NCI-H510A treated with DMSO at 0.1 percent for 48 hours (cell line): ENCODE results near the gene CRYM.
"Not testable (repeated sequence)": the region's sequence is repeated elsewhere in the genome, so short reads cannot be mapped to it uniquely, and the experiment has no call there.

Experiments used
- DNase-seq: peaks from one replicate; lab custom pipeline; 2025; lab: John Stamatoyannopoulos, UW

CRYM gene

GRCh38 chr16:21277927-21278706 lies at the start of gene CRYM:
Gene CRYM, minus strand, starts transcription at chr16:21278290. Its CDS starts 39 bp downstream, at chr16:21278251.
- DNase-seq: peak; percentile 88

GRCh38 chr16:21327046-21327445 lies 49.0 kb upstream of the CRYM start:
- no peak for DNase-seq

- DNase-seq: no peak
Observed at GRCh38 chr16:21326459-21326858, 48.4 kb upstream of the CRYM start.

GRCh38 chr16:21324267-21324666 lies 46.2 kb upstream of the CRYM start:
- DNase-seq: no peak

- DNase-seq: not testable (repeated sequence)
Observed at GRCh38 chr16:21322251-21322650, 44.2 kb upstream of the CRYM start.

- DNase-seq: no peak
Observed at GRCh38 chr16:21321736-21322135, 43.6 kb upstream of the CRYM start.

GRCh38 chr16:21314339-21314738 lies 36.2 kb upstream of the CRYM start:
- DNase-seq: no peak

- not testable (repeated sequence) for DNase-seq
Observed at GRCh38 chr16:21312863-21313372, 34.8 kb upstream of the CRYM start.

GRCh38 chr16:21312046-21312445 lies 34.0 kb upstream of the CRYM start:
- not testable (repeated sequence) for DNase-seq

GRCh38 chr16:21306712-21307111 lies 28.6 kb upstream of the CRYM start:
- DNase-seq: not testable (repeated sequence)

- no peak for DNase-seq
Observed at GRCh38 chr16:21302898-21303528, 24.9 kb upstream of the CRYM start.

- DNase-seq: peak; percentile 90
Observed at GRCh38 chr16:21302454-21302853, 24.4 kb upstream of the CRYM start.

GRCh38 chr16:21301895-21302291 lies 23.8 kb upstream of the CRYM start:
- peak; percentile 76 for DNase-seq

GRCh38 chr16:21301168-21301894 lies 23.2 kb upstream of the CRYM start:
- peak; percentile 96 for DNase-seq

GRCh38 chr16:21300309-21301167 lies 22.4 kb upstream of the CRYM start:
- DNase-seq: peak; percentile 99

- not testable (repeated sequence) for DNase-seq
Observed at GRCh38 chr16:21289789-21290188, 11.7 kb upstream of the CRYM start.

- no peak for DNase-seq
Observed at GRCh38 chr16:21285314-21285713, 7.2 kb upstream of the CRYM start.

GRCh38 chr16:21284414-21284813 lies 6.3 kb upstream of the CRYM start:
- DNase-seq: no peak

- DNase-seq: peak; percentile 36
Observed at GRCh38 chr16:21283521-21284289, 5.6 kb upstream of the CRYM start.

- no peak for DNase-seq
Observed at GRCh38 chr16:21281698-21282389, 3.8 kb upstream of the CRYM start.
